ENCODE results near the gene KIF11.

KIF11 gene

DNA sequence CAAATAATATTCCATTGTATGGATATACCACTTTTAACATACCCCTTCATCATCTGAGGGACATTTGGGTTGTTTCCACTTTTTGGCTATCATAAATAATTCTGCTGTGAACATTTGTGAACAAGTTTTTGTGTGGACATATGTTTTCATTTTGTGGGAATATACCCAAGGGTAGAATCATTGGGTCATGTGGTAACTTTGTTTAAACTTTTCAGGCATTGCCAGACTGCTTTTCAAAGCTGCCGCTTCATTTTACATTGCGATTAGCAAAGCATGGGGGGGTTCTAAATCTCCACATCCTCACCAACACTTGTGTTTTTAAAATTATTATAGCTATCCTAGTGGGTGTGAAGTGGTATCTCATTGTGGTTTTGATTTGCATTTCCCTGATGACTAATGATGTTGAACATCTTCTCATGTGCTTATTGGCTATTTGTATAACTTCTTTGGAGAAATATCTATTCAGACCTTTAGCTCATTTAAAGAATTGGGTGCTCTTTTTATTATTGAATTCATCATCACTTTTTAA lies 88.4 kb downstream of the KIF11 start:
- H3K9ac ChIP-seq (ENCODE audit: low read depth, low read length), result no peak overlapping the region
- H3K27ac ChIP-seq (ENCODE audit: low read depth, low read length), result no peak overlapping the region
- no peaks in the 10 kb centered on the region for H3K4me1 ChIP-seq (ENCODE audit: control insufficient read depth, insufficient read depth, low read length)
- peaks cover 6% of the 10 kb centered on the region; the same call in 1 of the 2 replicates for H3K9me3 ChIP-seq (ENCODE audit: control insufficient read depth, insufficient read depth, low read length)
- H3K27me3 ChIP-seq (ENCODE audit: control insufficient read depth, insufficient read depth, low read length), result no peaks in the 10 kb centered on the region
- no peak overlapping the region for H3K4me3 ChIP-seq (ENCODE audit: low read depth, low read length)
- no peaks in the 10 kb centered on the region for H3K36me3 ChIP-seq (ENCODE audit: control insufficient read depth, insufficient read depth, low read length)

GRCh38 chr10:92688573-92688926 lies 95.6 kb downstream of the KIF11 start:
- Histone ChIP-seq H3K27ac (ENCODE audit: low read depth, low read length) (no peak overlapping the region), H3K9ac (ENCODE audit: low read depth, low read length) (no peak overlapping the region), H3K36me3 (ENCODE audit: control insufficient read depth, insufficient read depth, low read length) (no peaks in the 10 kb centered on the region), H3K9me3 (ENCODE audit: control insufficient read depth, insufficient read depth, low read length) (no peaks in the 10 kb centered on the region), H3K4me3 (ENCODE audit: low read depth, low read length) (peak overlapping the region; percentile 57), H3K27me3 (ENCODE audit: control insufficient read depth, insufficient read depth, low read length) (peaks cover 60% of the 10 kb centered on the region), H3K4me1 (ENCODE audit: control insufficient read depth, insufficient read depth, low read length) (peaks cover 19% of the 10 kb centered on the region)

DNA sequence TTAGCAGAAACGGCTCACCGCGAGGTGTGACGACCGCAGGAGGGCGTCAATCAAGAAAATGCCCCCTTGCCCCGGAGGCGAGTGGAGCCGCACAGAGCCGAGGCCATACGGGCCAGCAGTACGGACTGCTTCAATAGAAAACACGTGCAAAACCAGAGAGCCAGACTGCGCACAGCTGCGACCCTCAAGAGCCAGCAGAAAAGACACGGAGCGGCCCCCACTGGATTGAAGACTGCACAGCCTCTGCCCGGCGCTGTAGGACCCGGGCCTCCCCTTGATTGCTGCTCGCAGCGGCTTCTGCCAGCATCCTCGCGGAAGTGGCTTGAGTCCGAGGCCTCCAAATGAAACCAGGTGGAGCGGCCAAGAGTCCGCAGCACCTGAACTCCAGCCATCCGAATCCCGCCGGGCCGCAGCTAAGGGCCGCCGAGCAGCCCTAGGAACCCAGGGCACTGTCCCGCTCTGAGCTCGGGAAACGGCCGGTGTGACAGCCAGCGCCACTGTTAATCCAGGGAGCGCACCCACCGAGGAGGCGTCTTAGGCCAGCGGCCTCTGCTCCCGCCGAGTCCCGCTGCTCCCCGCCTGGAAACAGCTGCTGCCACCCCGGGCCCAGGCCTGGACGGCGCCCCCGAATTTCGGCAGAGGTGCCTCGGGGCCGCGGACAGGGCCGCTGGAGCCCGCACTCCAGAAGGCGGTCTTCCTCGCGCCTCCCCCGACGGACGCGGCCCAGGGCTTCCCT lies 96.2 kb downstream of the KIF11 start:
- Histone ChIP-seq H3K27me3 (ENCODE audit: control insufficient read depth, insufficient read depth, low read length) (peaks cover 65% of the 10 kb centered on the region), H3K9ac (ENCODE audit: low read depth, low read length) (no peak overlapping the region), H3K9me3 (ENCODE audit: control insufficient read depth, insufficient read depth, low read length) (no peaks in the 10 kb centered on the region), H3K4me3 (ENCODE audit: low read depth, low read length) (peak overlapping the region; percentile 57), H3K27ac (ENCODE audit: low read depth, low read length) (no peak overlapping the region), H3K36me3 (ENCODE audit: control insufficient read depth, insufficient read depth, low read length) (no peaks in the 10 kb centered on the region), H3K4me1 (ENCODE audit: control insufficient read depth, insufficient read depth, low read length) (peaks cover 21% of the 10 kb centered on the region)

- H3K9ac ChIP-seq (ENCODE audit: low read depth, low read length), result no peak within 1 kb of the TSS
- peak within 1 kb of the TSS; percentile 57 for H3K4me3 ChIP-seq (ENCODE audit: low read depth, low read length)
- peaks cover 28% of the 10 kb centered on the region for H3K4me1 ChIP-seq (ENCODE audit: control insufficient read depth, insufficient read depth, low read length)
- no peak within 1 kb of the TSS for H3K27ac ChIP-seq (ENCODE audit: low read depth, low read length)
- H3K36me3 ChIP-seq (ENCODE audit: control insufficient read depth, insufficient read depth, low read length), result no peaks in the 10 kb centered on the region
- peaks cover 72% of the 10 kb centered on the region for H3K27me3 ChIP-seq (ENCODE audit: control insufficient read depth, insufficient read depth, low read length)
- H3K9me3 ChIP-seq (ENCODE audit: control insufficient read depth, insufficient read depth, low read length), result no peaks in the 10 kb centered on the region
Observed at GRCh38 chr10:92689663-92690210, 96.8 kb downstream of the KIF11 start, which contains the start of gene HHEX. Gene HHEX (plus strand): TSS chr10:92689955. CDS start chr10:92689987, 32 bp downstream.

DNA sequence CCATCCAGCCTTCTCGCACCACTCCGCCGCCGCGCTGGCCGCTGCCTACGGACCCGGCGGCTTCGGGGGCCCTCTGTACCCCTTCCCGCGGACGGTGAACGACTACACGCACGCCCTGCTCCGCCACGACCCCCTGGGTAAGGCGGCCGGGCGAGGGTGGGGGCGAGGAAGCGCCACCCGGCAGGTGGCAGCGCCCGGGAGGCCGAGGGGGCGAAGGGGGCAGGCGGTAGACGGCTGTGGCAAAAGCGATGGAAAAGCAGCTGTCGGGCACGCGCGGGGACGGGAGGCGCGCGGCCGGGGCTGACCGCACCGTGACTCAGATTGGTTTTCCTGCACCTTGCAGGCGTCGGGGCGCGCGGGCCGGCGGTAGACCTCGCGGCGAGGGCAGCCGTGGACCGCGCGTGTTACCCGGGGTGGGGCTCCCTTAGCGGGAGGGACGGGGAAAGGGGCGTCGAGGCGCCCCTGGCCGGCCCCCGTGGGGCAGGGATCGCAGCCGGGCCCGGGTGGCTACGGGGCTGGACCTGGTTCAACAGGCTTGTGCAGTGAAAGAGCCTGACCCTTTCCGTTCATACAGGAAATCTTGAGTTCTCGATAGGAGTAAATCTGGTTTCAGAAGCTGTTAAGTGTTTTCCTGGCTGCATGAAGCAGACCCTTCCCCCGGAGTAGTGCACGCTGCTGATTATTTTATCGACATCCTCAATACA lies 97.4 kb downstream of the KIF11 start:
- no peaks in the 10 kb centered on the region; the same call in 1 of the 2 replicates for H3K36me3 ChIP-seq (ENCODE audit: control insufficient read depth, insufficient read depth, low read length)
- no peaks in the 10 kb centered on the region for H3K9me3 ChIP-seq (ENCODE audit: control insufficient read depth, insufficient read depth, low read length)
- H3K9ac ChIP-seq (ENCODE audit: low read depth, low read length), result no peak overlapping the region
- peaks cover 78% of the 10 kb centered on the region for H3K27me3 ChIP-seq (ENCODE audit: control insufficient read depth, insufficient read depth, low read length)
- no peak overlapping the region for H3K27ac ChIP-seq (ENCODE audit: low read depth, low read length)
- peak overlapping the region; percentile 57 for H3K4me3 ChIP-seq (ENCODE audit: low read depth, low read length)
- peaks cover 28% of the 10 kb centered on the region for H3K4me1 ChIP-seq (ENCODE audit: control insufficient read depth, insufficient read depth, low read length)

GRCh38 chr10:92690915-92691590 lies 98.1 kb downstream of the KIF11 start:
- H3K9me3 ChIP-seq (ENCODE audit: control insufficient read depth, insufficient read depth, low read length), result no peaks in the 10 kb centered on the region
- peak overlapping the region; percentile 57 for H3K4me3 ChIP-seq (ENCODE audit: low read depth, low read length)
- H3K36me3 ChIP-seq (ENCODE audit: control insufficient read depth, insufficient read depth, low read length), result no peaks in the 10 kb centered on the region; the same call in 1 of the 2 replicates
- H3K9ac ChIP-seq (ENCODE audit: low read depth, low read length), result no peak overlapping the region
- H3K4me1 ChIP-seq (ENCODE audit: control insufficient read depth, insufficient read depth, low read length), result peaks cover 28% of the 10 kb centered on the region
- H3K27me3 ChIP-seq (ENCODE audit: control insufficient read depth, insufficient read depth, low read length), result peaks cover 85% of the 10 kb centered on the region
- peak overlapping the region; percentile 18 for H3K27ac ChIP-seq (ENCODE audit: low read depth, low read length)

GRCh38 chr10:92691591-92692079 lies 98.7 kb downstream of the KIF11 start:
- H3K9ac ChIP-seq (ENCODE audit: low read depth, low read length), result no peak overlapping the region
- peak overlapping the region; percentile 57 for H3K4me3 ChIP-seq (ENCODE audit: low read depth, low read length)
- peaks cover 91% of the 10 kb centered on the region for H3K27me3 ChIP-seq (ENCODE audit: control insufficient read depth, insufficient read depth, low read length)
- no peaks in the 10 kb centered on the region; the same call in 1 of the 2 replicates for H3K36me3 ChIP-seq (ENCODE audit: control insufficient read depth, insufficient read depth, low read length)
- peaks cover 30% of the 10 kb centered on the region for H3K4me1 ChIP-seq (ENCODE audit: control insufficient read depth, insufficient read depth, low read length)
- no peaks in the 10 kb centered on the region for H3K9me3 ChIP-seq (ENCODE audit: control insufficient read depth, insufficient read depth, low read length)
- H3K27ac ChIP-seq (ENCODE audit: low read depth, low read length), result peak overlapping the region; percentile 18

- Histone ChIP-seq H3K4me1 (ENCODE audit: control insufficient read depth, insufficient read depth, low read length) (peaks cover 30% of the 10 kb centered on the region), H3K9me3 (ENCODE audit: control insufficient read depth, insufficient read depth, low read length) (no peaks in the 10 kb centered on the region), H3K27ac (ENCODE audit: low read depth, low read length) (no peak overlapping the region), H3K4me3 (ENCODE audit: low read depth, low read length) (peak overlapping the region; percentile 57), H3K9ac (ENCODE audit: low read depth, low read length) (no peak overlapping the region), H3K27me3 (ENCODE audit: control insufficient read depth, insufficient read depth, low read length) (peaks cover 96% of the 10 kb centered on the region), H3K36me3 (ENCODE audit: control insufficient read depth, insufficient read depth, low read length) (no peaks in the 10 kb centered on the region; the same call in 1 of the 2 replicates)
Observed at GRCh38 chr10:92692080-92692671, 99.2 kb downstream of the KIF11 start.

DNA sequence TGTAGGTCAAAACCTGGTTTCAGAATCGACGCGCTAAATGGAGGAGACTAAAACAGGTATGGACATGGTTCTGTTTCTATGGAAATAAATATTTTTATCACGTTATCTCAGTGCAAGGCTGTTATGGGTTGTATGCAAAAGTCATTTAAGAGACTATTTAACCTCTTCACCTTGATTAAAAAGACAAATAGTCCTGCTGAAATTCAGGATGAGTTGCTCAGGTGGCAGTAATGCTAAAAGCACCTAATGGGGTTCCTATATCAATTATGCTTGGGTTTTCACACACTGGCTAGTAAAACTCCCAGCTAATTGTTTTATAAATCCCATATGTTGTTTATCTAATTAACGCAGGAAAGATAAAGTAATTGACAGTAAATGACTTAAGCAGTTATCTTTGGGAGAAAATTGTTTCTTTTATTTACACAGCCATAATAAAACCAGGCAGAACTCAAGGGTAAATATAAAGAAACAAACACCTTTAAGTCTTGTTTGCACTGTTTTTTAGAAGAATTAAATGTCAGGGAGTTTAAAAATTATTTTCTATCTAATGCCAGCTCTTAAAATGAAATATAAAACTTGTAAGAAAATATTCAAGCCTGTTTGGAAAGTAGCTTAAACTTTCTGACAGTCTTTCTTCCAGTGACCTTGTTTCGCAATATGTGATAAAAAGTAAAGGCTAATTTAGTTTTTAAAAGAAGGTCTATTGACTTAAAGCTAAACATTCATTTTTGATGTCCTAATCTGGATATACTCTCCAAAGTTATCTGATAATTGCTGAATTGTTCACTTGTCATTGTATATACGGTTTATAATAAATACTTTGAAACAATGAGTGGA lies 100.0 kb downstream of the KIF11 start:
- no peak overlapping the region for H3K9ac ChIP-seq (ENCODE audit: low read depth, low read length)
- H3K4me1 ChIP-seq (ENCODE audit: control insufficient read depth, insufficient read depth, low read length), result peaks cover 30% of the 10 kb centered on the region
- no peaks in the 10 kb centered on the region for H3K9me3 ChIP-seq (ENCODE audit: control insufficient read depth, insufficient read depth, low read length)
- peaks cover 98% of the 10 kb centered on the region for H3K27me3 ChIP-seq (ENCODE audit: control insufficient read depth, insufficient read depth, low read length)
- H3K4me3 ChIP-seq (ENCODE audit: low read depth, low read length), result peak overlapping the region; percentile 57
- H3K36me3 ChIP-seq (ENCODE audit: control insufficient read depth, insufficient read depth, low read length), result no peaks in the 10 kb centered on the region; the same call in 1 of the 2 replicates
- H3K27ac ChIP-seq (ENCODE audit: low read depth, low read length), result no peak overlapping the region

All from HUES48 (cell line).